Raji (cell line): Measurements from ENCODE around the gene ARID5A.

Experiments used
- POLR2A ChIP-seq: IDR thresholded peaks from 2 replicates; pipeline ENCODE4 v1.6.1; 2011; ENCODE audit warnings: low read depth, low read length, control low read depth; ENCODE audit not compliant: insufficient read depth

The ARID5A gene

DNA sequence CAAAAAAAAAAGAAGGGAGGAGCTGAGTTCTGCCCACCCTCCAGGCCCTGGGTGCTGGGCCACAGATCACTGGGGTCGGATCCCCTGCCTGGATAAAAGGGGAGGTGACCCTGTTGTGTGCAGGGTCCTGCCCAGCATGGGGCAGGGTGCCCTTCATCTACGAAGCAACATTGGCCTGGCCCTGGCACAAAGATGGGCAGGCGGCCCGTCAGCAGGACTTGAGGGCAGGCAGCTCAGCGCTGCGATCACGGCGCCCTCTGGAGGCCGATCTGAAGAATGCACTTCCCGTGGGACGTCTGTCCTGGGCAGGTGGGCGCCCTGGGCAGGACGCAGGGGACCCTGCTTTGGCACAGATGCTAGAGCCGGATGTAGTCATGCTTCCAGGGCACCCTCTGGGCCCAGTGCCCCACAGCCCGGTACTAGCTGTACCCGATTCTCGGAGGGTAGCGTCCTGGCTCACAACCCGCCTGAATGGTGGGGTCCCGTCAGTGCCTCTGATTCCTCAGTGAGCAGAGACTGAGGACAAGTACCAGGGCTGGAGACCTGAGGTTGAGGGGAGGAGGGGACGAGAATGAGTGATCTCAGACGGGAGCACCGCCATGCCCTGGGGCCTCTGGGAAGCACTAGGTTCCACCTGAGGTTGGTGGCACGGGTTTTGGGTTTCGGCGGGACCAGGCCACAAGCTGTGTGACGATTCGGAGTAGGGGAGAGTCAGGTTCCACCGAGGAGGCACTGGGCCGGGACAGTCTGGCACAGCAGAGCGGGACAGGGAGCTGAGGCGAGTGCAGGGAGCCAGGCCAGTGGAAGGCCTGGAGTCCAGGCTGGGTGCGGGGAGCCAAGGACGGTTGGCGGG, 18.0 kb downstream of the ARID5A start:
- no peak for TF ChIP-seq POLR2A

DNA sequence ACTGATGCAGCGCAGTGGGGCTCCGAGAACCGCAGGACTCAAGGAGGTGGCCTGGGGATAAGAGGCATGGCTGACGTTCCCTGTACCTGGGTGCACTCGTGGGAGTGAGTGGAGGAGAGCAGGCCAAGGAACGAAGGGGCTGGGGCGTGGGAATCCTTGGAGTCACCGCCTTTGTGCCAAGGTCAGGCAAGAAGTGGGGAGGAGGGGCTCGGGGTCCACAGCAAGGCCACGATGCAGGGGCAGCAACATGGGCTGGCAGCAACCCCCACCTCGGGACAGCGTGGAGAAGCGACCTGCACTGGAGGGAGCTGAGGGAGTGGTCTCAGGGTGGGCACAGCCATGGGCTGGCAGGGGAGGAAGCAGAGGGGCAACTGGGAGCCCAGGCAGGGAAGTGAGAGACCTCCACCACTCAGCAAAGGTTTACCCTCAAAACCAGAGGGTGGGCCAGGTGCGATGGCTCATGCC, 18.6 kb downstream of the ARID5A start:
- TF ChIP-seq POLR2A, result no peak

- no peak for TF ChIP-seq POLR2A
These were observed 20.1 kb downstream of the ARID5A start for GRCh38 chr2:96556441-96557330.

GRCh38 chr2:96558061-96558460, 21.5 kb downstream of the ARID5A start:
- TF ChIP-seq POLR2A, result no peak

- TF ChIP-seq POLR2A, result no peak
These were observed 21.9 kb downstream of the ARID5A start for GRCh38 chr2:96558485-96558884.

GRCh38 chr2:96564026-96564425, 27.5 kb downstream of the ARID5A start:
- TF ChIP-seq POLR2A, result no peak

DNA sequence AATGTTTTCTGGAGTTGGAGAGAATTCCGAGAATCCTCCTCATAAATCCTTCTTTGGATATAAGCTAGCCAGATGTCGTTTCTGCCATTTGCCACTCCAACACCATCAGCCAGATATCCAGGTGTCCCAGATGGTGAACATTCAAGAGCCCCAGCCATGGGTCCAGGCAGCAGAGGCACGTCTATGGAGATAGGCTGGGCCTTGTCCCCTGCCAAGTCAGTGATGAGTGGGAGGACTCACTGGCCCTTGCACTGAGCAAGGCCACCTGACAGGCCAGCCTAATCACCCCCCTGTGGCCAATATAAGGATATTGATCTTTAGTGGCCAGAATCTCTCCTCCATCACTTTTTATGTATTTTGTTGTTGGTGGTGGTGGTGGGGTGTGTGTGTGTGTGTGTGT, 28.0 kb downstream of the ARID5A start:
- TF ChIP-seq POLR2A, result no peak

- TF ChIP-seq POLR2A, result no peak
These were observed 28.6 kb downstream of the ARID5A start for GRCh38 chr2:96565111-96565510.

DNA sequence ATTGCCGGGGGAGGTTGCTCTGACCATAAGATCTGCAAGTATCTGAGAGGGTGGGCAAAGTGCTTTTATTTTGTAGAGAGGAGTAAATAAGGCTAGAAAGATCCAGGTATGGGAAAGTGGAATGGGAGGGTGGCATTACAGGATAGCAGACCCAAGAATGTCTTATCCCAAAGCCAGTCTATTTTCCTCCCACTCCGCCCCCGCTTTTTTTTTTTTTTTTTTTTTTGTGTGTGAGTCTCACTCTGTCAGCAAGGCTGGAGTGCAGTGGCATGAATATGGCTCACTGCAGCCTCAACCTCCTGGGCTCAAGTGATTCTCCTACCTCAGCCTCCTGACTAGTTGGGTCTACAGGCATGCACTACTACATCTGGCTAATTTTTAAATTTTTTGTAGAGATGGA, 31.5 kb downstream of the ARID5A start:
- TF ChIP-seq POLR2A, result no peak

DNA sequence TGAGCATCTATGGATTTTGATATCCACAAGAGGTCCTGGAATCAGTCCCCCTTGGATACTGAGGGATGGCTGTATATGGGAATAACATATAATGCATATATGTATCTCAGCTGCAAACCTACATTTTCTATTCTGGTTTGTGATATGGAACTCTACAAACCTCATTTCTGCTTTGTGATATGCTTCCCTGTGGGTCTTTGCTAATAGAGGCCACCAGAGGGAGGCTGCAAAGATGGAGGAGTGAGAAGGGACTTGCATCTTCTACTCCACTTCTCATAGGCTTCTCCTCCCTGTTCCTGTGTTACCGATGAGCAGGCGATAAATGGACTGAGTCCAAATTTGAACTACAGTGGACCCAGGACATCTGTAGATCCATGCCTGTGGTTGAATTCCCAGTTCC, 37.8 kb downstream of the ARID5A start:
- no peak for TF ChIP-seq POLR2A

DNA sequence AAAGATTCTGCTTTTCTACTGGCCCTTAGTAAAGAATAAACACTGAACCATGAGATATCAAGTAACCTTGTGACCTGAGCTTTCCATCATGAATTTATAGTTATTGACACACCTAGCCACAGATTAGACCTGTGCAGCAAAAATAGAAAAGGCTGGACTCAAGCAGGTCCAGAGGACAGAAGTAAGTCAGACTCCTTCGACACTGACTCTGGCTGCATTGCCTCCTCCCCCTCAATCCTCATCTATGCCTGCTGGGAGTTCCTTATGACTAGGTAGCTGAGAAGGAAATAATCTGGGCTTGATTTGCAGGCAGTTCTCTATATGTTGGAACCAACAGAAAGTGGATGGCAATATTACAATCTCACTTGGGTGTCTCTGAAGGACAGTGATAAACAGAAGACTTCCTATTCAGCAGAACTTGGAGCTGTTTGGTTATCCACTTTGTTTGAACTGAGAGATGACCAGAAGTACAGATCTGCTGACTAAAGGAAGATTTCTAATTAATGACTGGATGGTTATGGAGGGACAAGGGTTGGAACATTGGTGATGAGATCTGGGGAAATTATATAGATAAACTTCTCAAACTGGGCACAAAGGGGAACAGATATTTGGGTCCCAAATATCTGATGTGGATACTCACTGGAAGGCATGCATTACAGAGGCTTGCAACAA, 39.4 kb downstream of the ARID5A start:
- TF ChIP-seq POLR2A, result no peak

- TF ChIP-seq POLR2A, result no peak
These were observed 40.9 kb downstream of the ARID5A start for GRCh38 chr2:96577501-96577900.

DNA sequence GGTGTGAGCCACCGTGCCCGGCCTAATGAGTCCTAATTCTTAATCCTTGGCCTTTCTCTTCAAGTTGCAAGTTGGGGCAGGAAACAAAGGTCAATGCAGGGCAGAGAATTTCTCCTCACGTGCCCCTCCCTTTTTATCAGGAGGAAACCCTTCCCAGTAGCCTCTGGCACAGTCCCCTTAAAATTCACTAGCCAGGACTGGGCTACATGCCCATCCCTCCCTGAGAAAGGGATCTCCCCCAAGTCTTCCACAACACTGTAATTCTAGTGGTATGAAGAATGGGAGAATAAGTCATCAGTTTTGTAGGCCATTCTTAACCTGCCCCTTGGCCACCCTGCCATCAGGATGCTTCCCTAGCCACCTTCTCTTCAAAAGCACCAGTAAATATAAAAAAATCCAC, 42.2 kb downstream of the ARID5A start:
- TF ChIP-seq POLR2A, result no peak

GRCh38 chr2:96579422-96579821, 42.9 kb downstream of the ARID5A start:
- no peak for TF ChIP-seq POLR2A

DNA sequence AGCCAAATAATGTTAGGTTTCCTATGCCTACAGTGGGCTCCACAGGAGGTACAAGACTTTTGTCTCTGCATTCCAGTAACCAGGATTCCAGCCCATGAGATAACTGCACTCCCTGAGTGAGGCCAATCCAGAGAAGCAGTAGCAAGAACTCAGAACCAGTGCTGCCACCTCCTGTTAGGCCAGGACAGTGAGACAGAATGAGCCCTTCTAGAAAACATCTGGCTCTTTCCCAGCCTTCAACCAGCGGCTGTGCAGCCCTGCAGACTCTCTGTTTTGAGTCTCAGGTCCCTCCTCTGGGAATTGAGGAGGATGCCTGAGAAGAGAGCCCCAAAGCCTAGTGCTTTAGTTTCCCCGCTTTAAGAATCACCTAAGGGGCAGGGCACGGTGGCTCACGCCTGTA, 44.2 kb downstream of the ARID5A start:
- no peak for TF ChIP-seq POLR2A
